Kidney glomerular epithelial cell (primary cell): ENCODE data around the gene NMBR.
"Not testable (repeated sequence)": the region's sequence is repeated elsewhere in the genome, so short reads cannot be mapped to it uniquely, and the experiment has no call there.

Source experiments
- DNase-seq: peaks from one replicate; lab custom pipeline; 2025; lab: John Stamatoyannopoulos, UW

The NMBR gene

DNA sequence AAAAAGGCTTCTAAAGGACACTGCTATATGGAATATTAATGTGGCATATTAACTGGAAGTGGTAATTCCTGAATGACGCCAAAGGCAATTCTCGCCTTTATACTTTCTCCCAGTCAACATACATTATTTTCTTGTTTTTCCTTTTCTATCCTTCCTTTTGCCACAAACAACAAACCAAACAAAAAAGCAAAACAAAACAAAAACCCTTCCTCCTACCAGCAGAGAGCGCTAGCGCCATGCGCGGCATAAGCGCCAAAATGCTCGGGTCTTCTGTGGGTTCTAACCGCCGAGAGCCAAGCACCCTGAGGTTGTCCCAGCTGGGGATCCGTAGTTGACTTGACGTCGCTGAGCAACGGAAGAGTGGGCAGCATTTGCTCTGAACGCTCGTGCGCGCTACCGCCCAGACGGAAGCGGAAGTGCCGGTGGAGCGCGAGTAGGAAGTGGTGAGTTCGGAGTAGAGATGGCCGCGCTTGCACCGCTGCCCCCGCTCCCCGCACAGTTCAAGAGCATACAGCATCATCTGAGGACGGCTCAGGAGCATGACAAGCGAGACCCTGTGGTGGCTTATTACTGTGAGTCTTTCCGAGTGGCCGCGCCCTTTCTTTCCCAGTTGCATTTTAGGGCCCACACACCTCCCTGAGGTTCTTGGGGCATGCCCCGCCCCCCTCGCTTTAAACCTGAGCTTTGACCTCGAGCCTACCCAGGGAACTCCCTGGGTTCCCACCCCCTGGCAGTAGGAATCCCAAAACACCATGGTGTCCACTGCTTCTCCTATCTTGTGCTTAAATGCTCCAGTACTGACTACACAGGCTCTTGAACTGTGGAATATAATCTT, at the start of gene NMBR, which contains the start of gene VTA1:
Gene NMBR, minus strand, starts transcription at position 295 of the 835 bp plus-strand sequence. CDS start 58,464 bp downstream, outside the sequence.
Gene VTA1, plus strand, starts transcription at position 436 of the 835 bp plus-strand sequence. Its CDS starts 25 bp downstream, at position 461.
- peak; percentile 96 for DNase-seq

DNA sequence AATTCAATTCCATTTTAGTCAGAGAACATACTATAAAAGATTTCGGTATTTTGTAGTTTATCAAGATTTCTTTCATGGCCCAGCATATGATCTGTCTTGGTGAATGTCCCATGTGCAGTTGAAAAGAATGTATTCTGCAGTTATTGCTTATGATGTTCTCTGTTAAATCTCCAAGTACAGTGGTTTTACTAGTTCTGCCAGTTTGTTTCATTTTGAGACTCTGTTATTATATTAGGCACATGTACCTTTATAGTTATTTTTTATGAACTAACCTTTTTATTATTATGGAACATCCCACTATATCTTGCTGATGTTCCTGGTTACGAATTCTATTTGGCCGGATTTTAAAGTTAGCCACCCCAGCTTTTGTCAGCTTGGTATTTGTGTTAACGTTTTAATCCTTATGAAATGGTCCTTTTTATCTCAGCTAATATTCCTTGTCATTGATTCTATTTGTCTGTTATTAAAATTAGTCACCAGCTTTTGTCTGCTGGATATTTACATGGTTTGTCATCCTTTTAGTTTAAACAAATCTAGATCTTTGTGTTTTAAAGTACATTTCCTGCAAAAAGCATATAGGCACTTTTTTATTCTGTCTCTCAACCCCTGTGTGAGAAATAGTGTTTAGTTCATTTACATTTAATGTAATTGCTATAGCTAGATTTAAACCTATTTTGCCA, 49.1 kb upstream of the NMBR start:
- no peak for DNase-seq

DNA sequence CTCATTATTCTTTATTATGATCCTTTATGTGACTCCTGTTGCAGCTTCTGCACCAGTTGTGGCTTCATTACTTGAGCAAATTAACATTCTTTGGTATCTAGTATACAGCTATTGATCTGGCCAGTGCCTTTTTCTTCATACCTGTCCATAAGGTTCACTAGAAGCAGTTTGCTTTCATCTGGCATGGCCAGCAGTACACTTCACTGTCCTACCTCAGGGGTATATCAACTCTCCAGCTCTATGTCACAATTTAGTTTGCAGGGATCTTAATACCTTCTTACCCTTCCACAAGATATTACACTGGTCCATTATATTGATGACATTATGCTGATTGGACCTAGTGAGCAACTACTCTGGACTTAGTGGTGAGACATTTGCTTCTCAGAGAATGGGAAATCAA, 46.7 kb upstream of the NMBR start:
- DNase-seq: no peak

DNA sequence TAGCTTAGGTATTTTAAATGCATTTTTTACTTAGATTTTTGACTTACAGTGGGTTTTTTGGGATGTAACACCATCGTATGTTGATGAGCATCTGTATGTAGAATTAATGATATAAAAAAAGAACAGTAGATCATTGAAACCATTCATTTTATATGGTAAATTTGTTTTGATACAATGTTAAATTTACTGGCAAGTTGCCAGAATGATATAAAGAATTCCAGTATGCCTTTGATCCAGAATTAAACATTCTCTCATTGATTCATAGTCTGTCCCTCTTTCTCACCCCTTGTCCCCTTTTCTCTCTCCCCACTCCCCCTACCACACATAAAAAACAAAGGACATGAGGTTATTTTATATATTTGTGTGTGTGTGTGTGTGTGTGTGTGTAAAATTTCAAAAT, 45.4 kb upstream of the NMBR start:
- no peak for DNase-seq

DNA sequence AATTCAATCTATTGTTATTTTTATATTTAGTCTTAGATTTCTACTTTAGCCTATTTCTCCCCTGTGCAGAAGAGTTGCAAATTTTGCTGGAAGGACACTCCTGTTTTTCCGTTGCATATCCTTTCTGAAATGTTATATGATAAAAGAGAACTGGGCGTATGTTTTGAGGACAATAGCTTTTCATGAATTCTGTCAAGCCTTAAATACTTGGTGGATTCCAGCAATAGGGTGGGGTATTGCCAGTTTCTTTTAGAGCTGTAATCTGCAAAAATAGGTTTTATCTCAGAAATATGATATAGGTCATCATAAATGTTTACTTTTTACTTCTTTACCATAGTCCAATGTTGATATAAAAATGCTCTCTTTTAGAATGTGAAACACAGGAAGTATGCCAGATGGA, 42.1 kb upstream of the NMBR start:
- DNase-seq: no peak

DNA sequence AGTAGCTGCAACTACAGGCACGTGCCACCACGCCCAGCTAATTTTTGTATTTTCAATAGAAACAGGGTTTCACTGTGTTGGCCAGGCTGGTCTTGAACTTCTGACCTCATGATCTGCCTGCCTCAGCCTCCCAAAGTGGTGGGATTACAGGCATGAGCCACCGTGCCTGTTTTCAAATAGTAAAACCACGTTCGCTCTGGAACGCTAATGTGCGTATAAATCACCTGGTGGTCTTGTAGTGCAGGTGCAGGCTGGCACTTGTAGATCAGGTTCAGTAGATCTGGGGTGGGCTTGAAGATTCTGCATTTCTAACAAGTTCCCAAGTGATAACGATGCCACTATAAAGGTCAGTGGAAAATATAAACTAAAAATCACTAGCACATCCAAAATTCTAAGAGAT, 41.4 kb upstream of the NMBR start:
- not testable (repeated sequence) for DNase-seq

DNA sequence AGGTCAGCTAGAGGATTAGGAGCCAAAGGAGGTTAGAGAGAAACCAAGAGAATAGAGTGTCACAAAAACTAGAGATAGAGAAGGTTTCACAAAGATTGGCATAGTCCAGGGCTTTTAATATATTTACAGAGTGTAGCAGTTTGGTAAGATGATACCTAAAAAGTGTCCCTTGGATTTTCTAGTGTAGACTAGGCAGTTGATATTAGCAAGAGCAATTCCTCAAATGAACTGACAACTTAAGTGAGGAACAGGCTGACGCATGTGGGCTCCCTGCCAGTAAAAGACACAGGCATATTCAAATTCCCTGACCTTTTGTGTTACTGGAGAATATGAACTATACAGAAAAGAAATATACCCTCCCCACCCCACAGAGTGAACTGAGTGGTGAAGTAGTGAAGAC, 40.3 kb upstream of the NMBR start:
- DNase-seq: no peak

DNA sequence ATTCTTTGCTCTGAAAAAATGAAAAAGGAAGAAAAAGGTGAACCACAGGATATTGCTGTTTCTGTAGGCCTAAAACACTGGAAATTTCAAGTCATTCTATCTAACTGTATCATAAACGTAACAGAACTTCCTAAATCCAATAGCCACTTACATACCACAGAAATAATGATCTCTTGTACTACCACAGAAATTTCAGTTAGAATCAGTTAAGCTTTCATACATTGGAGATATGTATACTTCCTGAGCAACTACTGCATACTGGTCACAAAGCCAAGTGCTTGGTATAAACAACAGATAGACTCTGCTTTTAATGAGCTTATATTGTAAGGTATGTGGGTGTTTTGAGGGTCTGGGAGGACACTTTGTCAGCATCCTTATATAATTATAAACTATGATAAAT, 38.7 kb upstream of the NMBR start:
- no peak for DNase-seq

DNA sequence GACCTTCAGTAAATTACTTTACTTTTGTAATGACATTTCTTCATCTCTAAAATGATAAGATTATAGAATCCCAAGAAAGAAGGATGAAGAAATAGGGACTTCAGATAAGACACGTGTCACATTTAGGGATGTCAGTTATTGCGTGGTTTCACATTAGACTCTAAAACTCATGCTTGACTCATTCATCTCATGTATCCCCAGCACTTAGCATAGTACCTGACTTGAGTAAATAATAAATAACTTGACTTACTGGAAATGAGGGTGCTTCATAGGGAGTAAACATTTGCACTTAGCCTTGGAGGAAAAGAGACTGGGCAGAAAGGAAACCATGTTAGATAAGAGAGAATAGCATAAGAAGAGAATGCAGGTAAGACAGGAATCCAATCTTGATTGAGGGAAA, 37.4 kb upstream of the NMBR start:
- DNase-seq: no peak

DNA sequence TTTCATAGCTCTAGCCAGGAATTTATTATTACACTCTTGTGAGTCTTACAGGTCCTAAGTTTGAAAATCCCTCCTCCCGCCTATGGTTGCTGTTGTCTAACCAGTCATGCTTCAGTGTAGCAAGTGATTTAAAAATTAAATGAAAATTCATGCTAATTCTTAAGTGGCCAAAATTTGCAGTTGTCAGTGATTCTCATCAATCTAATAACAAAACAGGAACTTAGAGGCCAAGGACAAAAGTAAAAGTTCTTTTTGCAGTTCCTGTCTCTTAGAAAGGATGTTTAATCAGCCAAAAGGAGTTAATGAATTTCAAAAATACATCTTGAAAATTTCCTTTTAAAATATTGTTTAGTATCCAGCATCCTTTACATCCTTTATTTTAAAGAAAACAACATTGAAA, 36.4 kb upstream of the NMBR start:
- DNase-seq: no peak

DNA sequence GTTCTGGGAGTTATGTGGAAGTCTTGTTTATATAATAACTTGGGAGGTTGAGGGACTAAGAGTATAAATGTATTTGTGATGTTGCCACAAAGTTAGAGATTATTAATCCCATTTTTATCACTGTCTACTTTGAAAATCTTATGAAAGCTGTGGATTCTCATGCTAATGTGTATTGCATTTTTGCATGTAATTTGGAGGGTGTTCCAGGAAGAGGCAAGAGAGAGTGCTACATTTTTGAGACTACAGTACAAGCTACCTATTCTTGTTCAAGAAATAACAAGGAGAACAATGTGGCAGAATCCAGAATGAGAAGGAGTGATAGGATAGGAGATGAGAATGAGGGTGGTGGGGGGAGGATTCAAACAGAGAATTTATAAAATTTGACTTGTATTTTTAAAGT, 35.1 kb upstream of the NMBR start:
- no peak for DNase-seq

DNA sequence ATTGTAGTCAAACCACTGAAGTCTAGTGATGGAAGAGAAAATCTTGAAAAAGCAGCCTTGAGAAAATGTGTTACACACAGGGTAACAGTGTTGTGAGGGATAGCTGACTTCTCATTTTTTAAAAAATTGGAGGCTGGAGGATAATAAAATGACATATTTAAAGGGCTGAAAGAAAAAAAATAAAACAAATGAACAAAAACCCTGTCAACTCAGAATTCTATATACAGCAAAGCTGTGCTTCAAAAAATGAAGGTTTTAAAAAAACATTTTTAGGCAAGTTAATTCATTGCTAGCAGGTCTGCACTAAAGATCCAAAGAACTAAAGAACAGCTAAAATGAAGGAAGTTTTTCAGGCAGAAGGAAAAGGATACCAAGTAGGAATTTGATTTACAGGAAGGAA, 31.2 kb upstream of the NMBR start:
- DNase-seq: no peak

DNA sequence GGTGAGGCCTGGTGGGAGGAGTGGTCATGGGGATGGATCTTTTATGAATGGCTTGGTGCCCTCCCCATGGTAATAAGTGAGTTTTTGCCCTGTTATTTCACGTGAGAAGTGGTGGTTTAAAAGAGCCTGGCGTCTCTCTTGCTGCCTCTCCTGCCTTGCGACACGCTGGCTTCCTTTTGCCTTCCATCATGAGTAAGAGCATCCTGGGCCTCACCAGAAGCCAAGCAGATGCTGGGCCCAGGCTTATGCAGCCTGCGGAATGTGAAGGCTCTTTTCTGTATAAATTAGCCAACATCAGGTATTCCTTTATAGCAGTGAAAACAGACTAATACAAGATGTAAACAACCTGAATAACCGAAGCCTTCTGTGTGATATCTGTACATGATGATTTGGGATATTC, 27.8 kb upstream of the NMBR start:
- DNase-seq: no peak

DNA sequence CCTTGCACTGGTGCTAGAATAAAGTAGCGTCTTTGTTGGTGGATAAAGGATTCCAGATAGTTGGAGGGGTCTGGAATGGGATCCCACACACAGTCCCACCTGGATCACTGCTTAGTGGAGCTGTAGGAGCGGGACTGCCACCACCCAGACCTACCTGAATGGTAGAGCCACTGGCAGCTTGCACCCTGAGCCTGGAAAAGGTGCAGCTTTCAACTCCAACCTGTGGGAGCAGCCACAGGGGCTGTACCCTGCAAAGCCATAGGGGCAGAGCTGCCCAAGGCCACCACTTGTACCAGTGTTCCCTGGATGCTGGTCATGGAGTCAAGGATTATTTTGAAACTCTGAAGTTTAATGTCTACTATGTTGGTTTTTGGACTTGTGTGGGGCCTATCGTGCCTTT, 27.1 kb upstream of the NMBR start:
- DNase-seq: no peak

DNA sequence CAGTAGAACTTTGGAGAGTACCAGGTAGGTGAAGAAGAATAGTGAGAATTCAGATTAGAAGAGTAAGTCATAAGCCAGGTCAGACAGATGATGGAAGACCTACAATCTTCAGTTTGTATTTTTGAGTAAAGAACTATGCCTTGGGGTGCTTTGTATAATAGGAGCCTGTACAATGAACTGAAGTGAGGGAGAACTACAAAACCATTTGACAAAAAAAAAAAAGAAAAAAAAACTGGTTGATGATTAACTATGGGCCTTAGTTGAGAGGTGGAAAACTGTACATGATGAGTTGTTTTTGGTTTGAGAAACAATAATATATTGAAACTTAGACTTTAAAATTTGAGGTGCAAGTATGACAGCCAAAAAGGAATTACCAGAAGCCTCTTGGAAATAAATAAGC, 25.8 kb upstream of the NMBR start:
- DNase-seq: no peak

DNA sequence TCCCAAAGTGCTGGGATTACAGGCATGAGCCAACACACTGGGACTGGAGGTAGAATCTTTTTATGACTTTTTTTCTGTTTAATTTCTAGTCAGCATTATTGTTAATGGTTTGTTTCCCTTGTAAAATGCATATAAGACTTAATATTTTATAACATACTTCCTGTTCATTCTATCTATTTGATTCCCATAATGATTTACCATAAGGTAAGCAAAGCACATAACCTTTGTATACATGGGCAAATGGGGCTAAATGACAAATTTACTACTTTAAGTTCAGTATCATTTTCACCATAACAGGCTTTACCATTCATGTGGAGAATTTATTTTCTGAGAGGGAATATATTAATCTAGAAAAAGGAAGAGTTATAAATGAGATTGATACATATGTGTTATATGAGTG, 24.4 kb upstream of the NMBR start:
- no peak for DNase-seq

DNA sequence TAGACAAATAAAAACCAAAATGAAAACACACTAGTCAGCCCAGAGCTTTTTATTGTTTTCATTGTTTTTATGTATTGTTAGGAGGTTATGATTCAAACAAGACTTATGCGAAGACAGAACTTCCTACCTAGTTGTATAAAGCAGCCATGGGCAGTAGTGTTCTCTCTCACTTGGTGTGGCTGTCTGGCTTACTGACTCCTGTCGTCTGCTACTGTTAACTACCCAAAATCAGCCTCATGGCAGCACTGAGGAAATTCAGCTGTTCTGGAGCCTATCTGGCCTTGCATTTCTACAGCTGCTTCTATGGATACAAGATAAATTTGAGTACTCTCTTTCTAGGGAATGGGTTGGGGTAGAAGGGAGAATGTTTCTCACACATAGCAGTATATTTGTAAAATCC, 20.6 kb upstream of the NMBR start:
- no peak for DNase-seq

DNA sequence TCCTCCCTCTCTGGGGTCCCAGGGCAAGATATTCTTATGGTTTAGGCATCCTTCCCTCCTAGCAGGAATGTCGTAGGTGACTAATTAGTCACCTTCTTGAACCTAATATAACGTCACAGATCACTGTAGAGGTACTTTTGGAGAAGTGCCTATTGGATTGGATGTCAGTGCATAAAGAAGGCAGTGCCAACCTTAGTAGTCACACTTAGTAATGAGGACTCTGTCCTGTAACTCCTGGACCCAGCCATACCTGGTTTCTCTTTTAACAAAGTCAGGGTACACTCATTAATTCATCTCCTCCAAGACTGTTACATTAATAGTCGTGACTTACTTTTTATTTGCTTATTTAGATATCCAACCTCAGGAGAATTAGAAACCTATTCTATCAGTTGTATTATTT, 20.1 kb upstream of the NMBR start:
- no peak for DNase-seq

DNA sequence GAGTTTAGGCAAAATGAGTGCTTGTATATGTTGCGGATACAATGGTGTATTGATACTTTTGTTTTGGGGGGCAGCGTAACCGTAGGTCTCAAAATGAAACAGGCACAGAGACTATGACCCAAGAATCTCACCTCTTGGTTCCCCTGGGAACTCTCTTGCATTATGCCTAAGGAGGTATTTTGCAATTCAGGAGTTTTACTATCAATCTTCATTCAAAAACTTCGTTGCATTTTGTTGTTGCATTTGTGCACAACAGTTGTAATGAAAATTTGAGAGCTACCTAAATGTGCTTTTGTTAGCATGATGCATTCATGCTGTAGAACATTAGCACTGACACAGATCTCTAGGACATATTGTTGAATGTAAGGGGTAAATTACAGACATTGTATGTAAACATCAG, 18.3 kb upstream of the NMBR start:
- no peak for DNase-seq

DNA sequence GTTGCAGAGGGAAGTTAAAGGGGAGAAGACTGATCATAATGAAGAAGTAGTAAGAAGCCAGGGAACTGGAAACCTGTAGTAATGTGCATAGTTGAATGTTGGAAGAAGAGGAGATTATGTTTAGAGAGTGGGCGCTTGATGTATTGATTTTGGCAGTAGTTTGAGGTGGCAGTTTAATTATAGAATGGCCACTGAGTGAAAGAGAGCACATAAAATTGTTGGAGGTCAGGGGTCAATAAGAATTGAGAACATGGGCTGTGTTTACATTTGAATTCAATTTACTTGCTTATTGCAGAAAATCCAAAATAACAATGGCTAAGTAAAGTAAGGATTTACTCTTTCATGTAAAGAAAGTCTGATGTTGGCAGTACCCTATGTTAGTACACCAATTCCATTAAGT, 15.9 kb upstream of the NMBR start:
- DNase-seq: no peak

DNA sequence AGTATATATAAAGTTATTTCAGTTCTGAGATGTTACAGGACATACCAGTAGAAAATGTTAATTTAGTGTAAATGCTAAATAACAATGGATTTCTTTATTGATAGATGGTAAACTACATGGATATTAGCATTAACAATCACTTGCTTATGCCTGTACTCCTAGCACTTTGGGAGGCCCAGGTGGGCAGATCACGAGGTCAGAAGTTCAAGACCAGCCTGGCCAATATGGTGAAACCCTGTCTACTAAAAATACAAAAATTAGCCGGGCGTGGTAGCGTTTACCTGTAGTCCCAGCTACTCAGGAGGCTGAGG, 9.8 kb upstream of the NMBR start:
- not testable (repeated sequence) for DNase-seq

DNA sequence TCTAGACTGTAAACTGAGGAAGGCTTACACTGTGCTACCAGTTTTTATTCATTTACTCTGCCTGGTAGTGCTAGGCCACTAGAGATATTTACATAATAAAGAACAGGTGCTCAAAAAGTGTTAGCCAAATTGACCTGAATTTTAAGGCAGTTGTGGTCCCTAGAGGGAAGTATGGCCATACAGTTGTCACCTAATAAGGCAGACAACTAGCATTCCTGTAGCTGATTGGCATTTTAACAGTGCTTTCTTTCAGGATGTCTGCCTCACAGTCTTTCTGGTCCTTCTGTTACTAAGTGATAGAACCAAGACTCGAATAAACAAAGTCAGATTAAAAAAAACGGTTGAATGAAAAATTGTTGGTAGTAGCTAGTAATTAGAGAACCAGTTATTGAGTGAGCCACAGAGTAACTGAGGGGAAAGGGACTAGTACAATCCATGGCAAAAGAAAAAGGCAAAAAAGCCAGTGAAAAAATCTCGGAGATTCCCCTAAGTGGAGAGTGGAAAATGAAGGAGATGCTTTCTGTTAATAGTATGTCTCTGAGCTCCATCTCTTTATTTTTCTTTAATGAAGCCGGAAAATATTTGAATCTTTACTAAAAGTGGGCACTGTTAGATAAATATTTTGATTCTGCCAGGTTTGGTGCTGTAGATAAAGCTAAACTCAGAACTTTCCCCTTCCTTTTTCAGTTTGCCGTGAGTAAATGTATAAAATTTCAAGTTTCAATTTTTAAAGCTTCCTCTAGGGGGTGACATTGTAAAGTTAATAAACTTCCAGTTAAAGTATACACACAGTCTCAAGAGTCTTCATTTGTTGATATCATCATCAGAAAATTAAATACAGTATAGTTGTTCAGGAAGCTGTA, 9.2 kb upstream of the NMBR start:
- peak; percentile 57 for DNase-seq

DNA sequence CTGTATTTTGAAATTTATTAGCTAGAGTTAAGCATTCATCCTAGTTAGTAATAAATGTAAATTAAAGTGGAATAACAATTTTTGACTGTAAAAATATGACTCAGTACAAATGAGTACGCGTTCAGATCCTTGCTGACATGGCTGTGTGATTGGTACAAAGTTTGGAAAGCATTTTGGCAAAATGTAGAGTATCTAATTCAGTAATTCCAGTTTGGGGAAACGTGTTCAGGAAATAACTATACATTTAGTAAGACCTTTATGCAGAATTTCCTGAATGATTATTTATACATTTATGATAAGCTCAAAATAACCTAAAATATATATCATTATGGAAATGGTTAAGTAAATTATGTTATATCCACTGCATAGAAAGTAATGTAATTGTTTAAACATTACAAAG, 8.2 kb upstream of the NMBR start:
- DNase-seq: no peak
